Calu3 (cell line): ENCODE results near the gene NUFIP1. TPM values are rescaled to one million over a fixed set of nuclear protein-coding genes. Genes with fewer than 3 reads are reported as not detected.

Source experiments
- BruUV-seq: library from RNA; stranded (reverse); fragments of 400-500 nt; replicated peaks from 2 replicates; lab custom pipeline; 2021; lab: Mats Ljungman, UMichigan
- CTCF ChIA-PET: fragments of 300-600 bp; sonication (Branson Sonifier 250); formaldehyde crosslinking; loops from one replicate; lab custom pipeline; 2022; ENCODE audit warnings: antibody characterized with exemption; lab: Charles Lee
- DNase-seq: peaks from one replicate; pipeline ENCODE4 v3.0.0; 2022
- H3K27ac Mint-ChIP-seq: one replicate; pipeline ENCODE4 v1.8.0; 2022; ENCODE audit warnings: mixed read lengths; ENCODE audit not compliant: unreplicated experiment
- H3K27me3 Mint-ChIP-seq: one replicate; pipeline ENCODE4 v1.8.0; 2022; ENCODE audit warnings: mixed read lengths; ENCODE audit not compliant: unreplicated experiment
- H3K36me3 Mint-ChIP-seq: one replicate; pipeline ENCODE4 v1.8.0; 2022; ENCODE audit warnings: mild to moderate bottlenecking, moderate library complexity, mixed read lengths; ENCODE audit not compliant: insufficient read depth, unreplicated experiment
- H3K4me1 Mint-ChIP-seq: one replicate; pipeline ENCODE4 v1.8.0; 2022; ENCODE audit warnings: mild to moderate bottlenecking, low read depth, mixed read lengths; ENCODE audit not compliant: unreplicated experiment
- H3K4me3 Mint-ChIP-seq: one replicate; pipeline ENCODE4 v1.8.0; 2022; ENCODE audit warnings: mild to moderate bottlenecking, low read depth, moderate library complexity, mixed read lengths; ENCODE audit not compliant: unreplicated experiment
- H3K9me3 Mint-ChIP-seq: one replicate; pipeline ENCODE4 v1.8.0; 2022; ENCODE audit warnings: low read depth, mixed read lengths; ENCODE audit not compliant: unreplicated experiment
- CTCF ChIP-seq: fragments of 200-600 bp; IDR thresholded peaks from one replicate; pipeline ENCODE4 v1.8.0; 2022; ENCODE audit warnings: antibody characterized with exemption; ENCODE audit not compliant: unreplicated experiment
- intact Hi-C: fragments of 100-400 bp; cut with micrococcal nuclease; formaldehyde crosslinking; loops from one replicate; pipeline ENCODE4 v1.10.0; 2022; ENCODE audit not compliant: unreplicated experiment
- total RNA-seq: library from RNA; stranded (reverse); gene quantifications from 2 replicates; pipeline ENCODE4 v1.2.3, GENCODE V29; 2022

Gene NUFIP1
- total RNA-seq, 1 experiment from 2014 or later, result 6.6 TPM

GRCh38 chr13:44989941-44990340 is 670 bp upstream of the NUFIP1 start:
- Mint-ChIP-seq H3K27me3 (no peaks in the 10 kb centered on the region), H3K4me1 (peaks cover 21% of the 10 kb centered on the region), H3K9me3 (no peaks in the 10 kb centered on the region), H3K27ac (peak overlapping the region; percentile 99), H3K36me3 (peaks cover 26% of the 10 kb centered on the region), H3K4me3 (peak overlapping the region; percentile 99)
- CTCF ChIA-PET, result no interaction called here
- intact Hi-C loops, result no loop called here
- DNase-seq, result no peak
- BruUV-seq, result no TSS peak
- no peak for TF ChIP-seq CTCF

- intact Hi-C loops, result no loop called here
Measured at GRCh38 chr13:44978328-44978727, 10.9 kb downstream of the NUFIP1 start.

GRCh38 chr13:44976949-44977583 is 12.2 kb downstream of the NUFIP1 start:
- no peak for DNase-seq
- H3K4me3 Mint-ChIP-seq, result no peak overlapping the region
- CTCF ChIA-PET, result interaction anchor here (0.7 kb wide), 1 partner anchor 309 kb away, joined by 4 read pairs; no protein-coding TSS in a partner anchor
- H3K27ac Mint-ChIP-seq, result no peak overlapping the region
- intact Hi-C loops, result no loop called here
- no peaks in the 10 kb centered on the region for H3K4me1 Mint-ChIP-seq
- no TSS peak for BruUV-seq
- no peak for TF ChIP-seq CTCF
- H3K27me3 Mint-ChIP-seq, result no peaks in the 10 kb centered on the region
- H3K9me3 Mint-ChIP-seq, result no peaks in the 10 kb centered on the region
- no peaks in the 10 kb centered on the region for H3K36me3 Mint-ChIP-seq

More at GRCh38 chr13:44978328-44978727, 10.9 kb downstream of the NUFIP1 start:
- Mint-ChIP-seq H3K36me3 (peaks cover 7% of the 10 kb centered on the region), H3K27ac (no peak overlapping the region), H3K4me1 (no peaks in the 10 kb centered on the region), H3K27me3 (no peaks in the 10 kb centered on the region), H3K9me3 (no peaks in the 10 kb centered on the region), H3K4me3 (no peak overlapping the region)
- CTCF ChIA-PET, result no interaction called here
- DNase-seq, result no peak
- no TSS peak for BruUV-seq
- no peak for TF ChIP-seq CTCF

- H3K36me3 Mint-ChIP-seq, result no peaks in the 10 kb centered on the region
- DNase-seq, result no peak
- no peaks in the 10 kb centered on the region for H3K4me1 Mint-ChIP-seq
- no peaks in the 10 kb centered on the region for H3K27me3 Mint-ChIP-seq
- TF ChIP-seq CTCF, result no peak
- no peaks in the 10 kb centered on the region for H3K9me3 Mint-ChIP-seq
- CTCF ChIA-PET, result no interaction called here
- H3K27ac Mint-ChIP-seq, result no peak overlapping the region
- no peak overlapping the region for H3K4me3 Mint-ChIP-seq
- intact Hi-C loops, result no loop called here
- no TSS peak for BruUV-seq
Measured at GRCh38 chr13:44976196-44976595, 13.1 kb downstream of the NUFIP1 start.
